HG02870 (cell line): ENCODE measurements around the gene RAP1B.

Experiments
- ATAC-seq: cut with Tn5 transposase; IDR thresholded peaks from one replicate; pipeline ENCODE4 v1.9.1; 2021; ENCODE audit warnings: mild to moderate bottlenecking, moderate library complexity; ENCODE audit not compliant: unreplicated experiment

RAP1B gene

DNA sequence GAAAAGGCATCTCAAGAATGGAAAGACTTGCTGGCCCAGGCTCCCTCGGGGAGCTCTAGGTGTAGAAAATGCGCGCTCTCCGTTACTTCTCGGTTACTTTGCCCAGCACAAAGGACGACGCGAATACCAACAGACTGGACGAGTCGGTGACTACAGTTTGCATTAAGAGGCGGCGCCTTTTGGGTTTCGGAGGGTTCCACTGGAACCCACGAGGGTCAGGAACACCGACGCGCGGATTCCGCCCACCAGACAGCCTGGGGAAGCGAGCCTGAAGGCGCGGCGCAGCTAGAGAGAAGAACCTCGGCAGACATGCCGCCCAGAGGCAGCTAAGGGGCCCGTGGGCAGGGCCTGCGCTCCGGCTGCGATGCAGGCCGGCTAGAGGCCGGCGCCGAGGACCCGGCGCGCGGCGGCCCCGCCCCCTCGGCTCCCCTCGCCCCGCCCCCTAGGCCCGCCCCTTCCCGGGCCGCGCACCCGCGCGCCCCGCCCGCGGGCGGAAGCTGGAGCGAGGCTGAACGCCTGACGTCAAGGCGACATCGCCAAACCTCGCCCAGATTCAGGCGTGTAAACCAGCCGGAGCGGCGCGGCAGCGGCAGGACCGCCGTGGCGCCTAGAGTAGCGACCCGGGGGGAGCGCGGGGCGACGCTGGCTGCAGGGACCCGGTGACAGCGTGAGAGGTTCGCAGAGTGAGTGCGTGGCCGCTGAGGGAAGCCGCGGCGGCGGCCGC, at the start of gene RAP1B:
Gene RAP1B (plus strand): TSS at position 530 of the 724 bp plus-strand sequence. CDS start 37,826 bp downstream, outside the sequence.
- ATAC-seq = peak; percentile 75

DNA sequence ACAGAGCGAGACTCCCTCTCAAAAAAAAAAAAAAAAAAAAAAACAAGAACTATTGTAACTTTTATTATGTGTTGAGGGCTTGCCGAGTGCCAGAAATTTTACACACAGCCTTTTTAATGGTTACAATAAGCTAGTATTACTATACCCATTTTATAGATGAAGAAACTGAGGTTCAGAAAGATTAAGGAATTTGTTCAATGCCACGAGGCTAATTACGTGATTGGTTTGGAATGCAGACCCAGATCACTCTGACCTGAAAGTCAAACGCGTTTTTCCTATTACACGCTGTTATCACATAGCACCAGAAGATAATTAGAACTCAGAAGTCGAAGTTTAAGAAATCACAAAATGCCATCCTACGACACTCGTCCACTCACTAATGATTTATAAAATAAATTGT, 48.9 kb upstream of the RAP1B start:
- ATAC-seq = no peak

DNA sequence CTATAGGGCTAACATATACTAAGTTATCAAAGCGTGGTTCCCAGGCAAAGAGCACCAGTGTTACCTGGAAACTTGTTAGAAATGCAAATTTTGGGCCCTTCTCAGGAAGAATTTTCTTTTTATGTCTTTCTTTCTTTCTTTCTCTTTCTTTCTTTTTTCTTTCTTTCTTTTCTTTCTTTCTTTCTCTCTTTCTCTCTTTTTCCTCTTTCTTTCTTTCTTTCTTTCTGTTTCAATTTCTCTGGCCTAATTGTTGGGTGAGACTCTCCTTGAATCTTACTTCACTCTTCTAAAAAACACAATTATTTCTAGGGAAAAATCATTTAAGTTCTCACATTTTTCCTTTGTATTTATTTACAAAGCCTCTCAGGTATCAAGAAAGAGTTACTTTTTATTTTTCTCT, 46.5 kb upstream of the RAP1B start:
- no peak for ATAC-seq

DNA sequence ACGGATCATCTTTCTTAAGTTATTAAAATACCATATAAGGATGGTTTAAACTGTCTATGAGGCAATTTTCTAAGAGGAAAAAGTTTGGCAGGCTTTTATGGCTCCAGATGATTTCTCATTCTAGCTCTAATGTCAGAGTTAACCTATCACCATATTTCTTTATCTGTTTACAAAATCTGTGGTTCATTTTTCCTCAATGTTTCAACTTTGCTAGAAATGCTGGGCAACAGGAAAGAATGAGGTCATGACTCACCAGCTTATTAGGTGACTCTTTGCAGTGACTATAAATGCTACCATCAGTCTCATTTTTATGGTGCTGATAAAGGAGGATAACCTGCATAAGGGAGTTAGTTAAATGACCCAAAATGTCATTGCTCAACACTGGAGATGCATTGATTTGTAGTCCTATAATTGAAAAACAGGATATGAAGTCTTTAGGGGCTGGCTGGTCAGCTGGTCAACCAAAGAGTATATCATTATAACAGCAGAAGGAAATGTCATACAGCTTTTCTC, 45.3 kb upstream of the RAP1B start:
- ATAC-seq = no peak

GRCh38 chr12:68568922-68569569, 41.7 kb upstream of the RAP1B start:
- no peak for ATAC-seq

- ATAC-seq = no peak
These were observed 38.0 kb upstream of the RAP1B start for GRCh38 chr12:68572661-68573060.

GRCh38 chr12:68573406-68573805, 37.3 kb upstream of the RAP1B start:
- ATAC-seq = no peak

GRCh38 chr12:68577949-68578348, 32.8 kb upstream of the RAP1B start:
- ATAC-seq = no peak

GRCh38 chr12:68578765-68579164, 31.9 kb upstream of the RAP1B start:
- no peak for ATAC-seq

DNA sequence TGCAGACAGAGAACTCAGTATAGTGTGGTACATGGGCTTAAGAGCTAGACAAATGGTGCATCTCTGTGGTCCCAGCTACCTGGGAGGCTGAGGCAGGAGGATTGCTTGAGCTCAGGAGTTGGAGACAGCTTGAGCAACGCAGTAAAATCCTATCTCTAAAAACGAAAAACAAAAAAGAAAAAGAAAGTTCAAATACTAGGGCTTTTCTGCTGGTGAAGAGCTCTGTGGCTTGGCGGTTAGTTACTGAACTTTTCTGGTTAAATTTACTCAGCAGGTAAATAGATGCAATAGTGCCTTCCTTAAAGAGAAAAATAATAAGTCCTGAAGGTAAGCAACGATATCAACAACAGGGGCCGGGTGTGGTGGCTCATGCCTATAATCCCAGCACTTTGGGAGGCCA, 31.4 kb upstream of the RAP1B start:
- no peak for ATAC-seq

- ATAC-seq = no peak
These were observed 29.8 kb upstream of the RAP1B start for GRCh38 chr12:68580911-68581310.

GRCh38 chr12:68581926-68582325, 28.8 kb upstream of the RAP1B start:
- no peak for ATAC-seq

- ATAC-seq = no peak
These were observed 24.7 kb upstream of the RAP1B start for GRCh38 chr12:68585966-68586365.

- ATAC-seq = peak; percentile 80
These were observed 23.2 kb upstream of the RAP1B start for GRCh38 chr12:68587448-68587873.

GRCh38 chr12:68589194-68589593, 21.5 kb upstream of the RAP1B start:
- ATAC-seq = no peak

DNA sequence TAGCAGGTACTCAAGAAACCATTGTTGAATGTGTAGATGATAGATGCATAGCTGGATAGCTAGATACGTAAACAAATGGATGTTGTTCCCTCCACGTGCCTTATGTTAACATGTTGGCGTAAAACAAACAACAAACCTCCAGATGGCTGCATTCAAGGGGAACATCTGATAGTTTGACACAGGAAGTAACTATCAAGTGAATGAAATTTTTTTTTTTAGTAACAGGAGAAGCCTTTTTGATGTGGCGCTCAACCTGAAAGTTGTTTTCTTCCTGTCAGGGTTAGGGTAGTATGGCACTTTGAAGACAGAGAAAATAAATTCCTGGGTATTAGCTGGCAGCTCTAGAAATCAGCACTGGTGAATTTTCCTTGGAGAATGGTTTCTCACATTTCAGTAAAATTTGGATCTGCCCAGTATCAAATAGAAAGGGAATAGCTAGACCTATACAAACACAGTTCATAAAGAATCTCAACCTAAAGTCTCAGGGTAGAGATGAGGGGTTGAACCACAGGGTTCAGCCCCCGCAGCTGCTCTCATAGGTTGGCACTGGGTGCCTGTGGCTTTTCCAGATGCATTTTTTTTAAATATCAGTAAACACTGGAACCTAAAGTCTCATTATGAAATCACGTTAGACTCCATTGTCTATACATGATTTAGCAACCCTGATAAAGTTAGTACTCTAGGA, 18.8 kb upstream of the RAP1B start:
- ATAC-seq = no peak

DNA sequence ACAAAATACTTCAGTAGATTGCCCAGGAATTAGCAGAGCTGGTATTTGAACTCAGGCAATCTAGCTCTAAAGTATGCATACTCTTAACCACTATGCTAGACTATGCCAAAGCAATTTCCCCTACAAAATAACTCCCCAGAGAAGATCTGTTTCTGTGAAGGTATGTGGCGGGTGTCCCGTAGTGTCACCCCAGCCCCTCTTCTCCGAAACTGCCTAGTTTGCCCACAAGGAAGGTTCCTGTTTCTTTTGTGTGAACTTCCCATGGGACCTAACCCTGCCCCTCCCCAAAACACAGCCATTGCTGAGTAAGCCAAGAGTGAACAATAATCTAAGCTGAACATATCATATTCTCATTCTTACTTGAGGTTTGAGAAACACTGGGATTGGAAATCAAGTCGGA, 15.5 kb upstream of the RAP1B start:
- ATAC-seq = no peak

DNA sequence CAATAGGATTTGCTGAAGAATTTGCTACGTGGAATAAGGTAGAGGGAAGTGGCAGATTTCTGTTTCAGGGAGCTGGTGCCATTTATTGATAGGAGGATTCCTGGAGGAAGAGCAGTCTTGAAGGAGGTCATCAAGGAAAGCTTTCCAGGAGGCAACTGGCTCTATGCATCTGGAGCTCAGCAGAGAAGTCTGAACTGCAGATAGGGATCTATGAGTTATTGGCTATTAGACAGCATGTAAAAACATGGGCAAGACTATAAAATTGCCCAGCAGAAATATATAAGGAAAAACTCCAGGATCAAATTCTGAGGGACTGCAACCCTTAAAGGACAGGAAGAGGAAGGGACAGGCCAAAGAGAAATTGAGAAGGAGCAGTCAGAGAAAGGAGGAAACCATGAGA, 8.9 kb upstream of the RAP1B start:
- no peak for ATAC-seq

GRCh38 chr12:68602720-68603119, 8.0 kb upstream of the RAP1B start:
- no peak for ATAC-seq

DNA sequence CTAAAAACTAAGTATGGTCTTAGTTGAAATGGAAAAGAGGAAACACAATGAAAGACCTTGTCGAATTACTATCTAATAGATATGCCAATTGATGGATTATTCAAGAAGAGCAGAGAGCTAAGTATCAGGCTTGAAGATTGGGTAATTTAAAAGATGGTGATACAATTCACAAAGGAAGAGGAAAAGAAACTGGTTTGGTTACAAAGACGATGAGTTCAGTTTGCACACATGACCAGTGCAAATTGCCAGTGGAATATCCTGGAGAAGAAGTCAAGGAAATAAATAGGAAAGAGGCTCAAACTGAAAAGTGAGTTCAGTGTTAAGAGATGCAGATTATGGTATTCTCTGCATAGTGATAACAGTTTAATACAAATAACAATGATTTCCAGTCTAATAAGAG, 2.5 kb upstream of the RAP1B start:
- ATAC-seq = no peak

DNA sequence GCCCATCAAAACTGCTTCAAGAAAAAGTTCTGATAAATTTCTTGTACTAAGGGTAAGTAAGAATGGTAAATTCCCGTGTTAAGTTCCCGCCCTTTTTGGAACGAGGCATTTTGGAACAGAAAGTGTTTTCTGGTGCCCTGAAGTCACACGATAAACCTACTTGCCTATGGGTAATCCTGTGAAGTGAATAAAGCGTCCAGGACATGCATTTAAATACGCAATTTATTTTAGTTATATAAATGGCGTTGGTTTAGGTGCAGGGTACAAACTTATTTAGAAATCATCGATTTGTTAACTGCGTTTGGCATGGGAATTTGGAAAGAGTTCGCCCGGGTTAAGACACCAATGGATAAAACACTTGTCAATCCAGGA, 715 bp upstream of the RAP1B start:
- ATAC-seq = no peak
